ENCODE results near the gene SH3BGR. TPM values are rescaled to one million over a fixed set of nuclear protein-coding genes. Genes with fewer than 3 reads are reported as not detected.
"Not testable (repeated sequence)": the region's sequence is repeated elsewhere in the genome, so short reads cannot be mapped to it uniquely, and the experiment has no call there.

SH3BGR gene
- 0.63 and 1.4 TPM in 2 replicates for total RNA-seq

DNA sequence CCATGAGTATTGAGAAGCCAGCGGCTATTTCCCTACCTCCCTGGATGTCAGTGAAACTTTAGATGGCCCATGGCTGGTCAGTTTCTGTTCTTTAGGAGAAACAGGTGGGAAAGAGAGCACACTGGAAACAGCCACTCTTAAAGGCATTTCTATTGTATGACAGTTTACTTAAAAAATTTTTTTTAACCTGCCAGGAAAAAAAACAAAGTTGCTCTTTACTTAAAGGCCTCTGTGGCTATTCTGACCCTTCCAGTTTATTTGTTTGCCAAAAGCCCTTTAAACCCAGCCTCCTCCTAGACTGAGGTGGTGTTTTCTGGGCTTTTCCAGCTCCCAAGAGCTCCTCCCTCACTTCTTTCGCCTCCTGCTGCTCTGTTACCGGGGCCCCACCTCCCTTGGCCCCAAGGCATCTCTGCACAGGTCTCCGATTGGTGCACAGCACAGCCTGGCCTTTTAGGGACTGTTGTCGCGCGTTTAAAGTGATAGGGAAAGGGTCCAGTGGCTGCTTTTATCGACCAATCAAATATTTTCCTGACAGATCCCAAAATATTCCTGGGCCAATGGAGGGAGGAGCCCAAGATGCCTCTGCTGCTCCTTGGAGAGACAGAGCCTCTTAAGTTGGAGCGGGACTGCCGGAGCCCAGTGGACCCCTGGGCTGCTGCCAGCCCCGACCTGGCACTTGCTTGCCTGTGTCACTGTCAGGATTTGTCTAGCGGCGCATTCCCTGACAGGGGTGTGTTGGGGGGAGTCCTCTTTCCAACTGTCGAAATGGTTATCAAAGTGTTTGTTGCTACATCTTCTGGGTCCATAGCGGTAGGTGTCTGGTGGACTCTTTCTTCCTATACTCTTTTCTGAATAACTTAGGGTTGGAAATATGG is at the start of gene SH3BGR:
SH3BGR (plus strand) TSS at position 639 of the 875 bp plus-strand sequence; CDS start at position 766, 127 bp downstream.
- no peak within 1 kb of the TSS for H3K27ac Mint-ChIP-seq
- peaks cover 20% of the 10 kb centered on the region for H3K27me3 Mint-ChIP-seq
- no peak within 1 kb of the TSS for H3K4me3 Mint-ChIP-seq
- no peaks in the 10 kb centered on the region for H3K36me3 Mint-ChIP-seq (ENCODE audit: low read depth)
- peak; percentile 45 for DNase-seq
- peaks cover 2% of the 10 kb centered on the region for H3K4me1 Mint-ChIP-seq
- intact Hi-C loops (cut with micrococcal nuclease): no loop called here
- H3K9me3 Mint-ChIP-seq: peaks cover 3% of the 10 kb centered on the region

DNA sequence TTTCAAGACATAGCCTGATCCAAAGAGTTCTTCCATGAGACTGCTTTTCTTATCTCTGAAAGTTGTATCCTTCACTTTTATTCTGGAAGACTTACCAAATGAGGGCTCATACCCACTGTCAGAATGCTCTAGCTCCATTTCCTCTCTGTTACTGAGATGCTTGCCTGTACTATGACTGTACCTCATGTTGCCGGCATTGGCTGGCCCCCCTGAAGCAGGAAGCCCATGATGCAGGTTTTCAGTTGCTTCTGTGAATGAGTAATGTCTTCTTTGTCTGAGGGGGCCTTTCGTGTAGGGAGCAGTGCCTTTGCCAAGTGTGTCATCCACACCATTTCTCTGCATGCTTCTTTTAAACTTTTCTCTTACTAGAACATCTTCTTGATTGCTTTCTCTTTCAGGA is 45.7 kb upstream of the SH3BGR start:
- peaks cover 12% of the 10 kb centered on the region for H3K36me3 Mint-ChIP-seq (ENCODE audit: low read depth)
- H3K4me3 Mint-ChIP-seq: no peak overlapping the region
- H3K27ac Mint-ChIP-seq: no peak overlapping the region
- intact Hi-C loops (cut with micrococcal nuclease): no loop called here
- H3K4me1 Mint-ChIP-seq: no peaks in the 10 kb centered on the region
- H3K9me3 Mint-ChIP-seq: no peaks in the 10 kb centered on the region
- H3K27me3 Mint-ChIP-seq: no peaks in the 10 kb centered on the region
- DNase-seq: no peak

DNA sequence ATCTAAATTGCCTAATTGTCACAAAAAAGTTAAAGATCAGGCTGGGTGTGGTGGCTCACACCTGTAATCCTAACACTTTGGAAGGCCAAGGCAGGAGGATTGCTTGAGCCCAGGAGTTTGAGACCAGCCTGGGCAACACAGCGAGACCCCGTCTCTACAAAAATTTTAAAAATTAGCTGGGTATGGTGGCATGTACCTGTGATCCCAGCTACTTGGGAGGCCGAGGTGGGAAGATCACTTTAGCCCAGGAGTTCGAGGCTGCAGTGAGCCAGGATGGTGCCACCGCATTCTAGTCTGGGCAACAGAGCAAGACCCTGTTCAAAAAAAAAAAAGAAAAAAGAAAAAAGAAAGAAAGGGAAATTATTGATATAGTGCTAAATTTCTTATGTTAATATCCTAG is 32.6 kb upstream of the SH3BGR start:
- H3K27ac Mint-ChIP-seq; H3K9me3 Mint-ChIP-seq; H3K4me1 Mint-ChIP-seq; H3K36me3 Mint-ChIP-seq (ENCODE audit: low read depth); H3K4me3 Mint-ChIP-seq; H3K27me3 Mint-ChIP-seq; intact Hi-C loops (cut with micrococcal nuclease); DNase-seq: not testable (repeated sequence)

DNA sequence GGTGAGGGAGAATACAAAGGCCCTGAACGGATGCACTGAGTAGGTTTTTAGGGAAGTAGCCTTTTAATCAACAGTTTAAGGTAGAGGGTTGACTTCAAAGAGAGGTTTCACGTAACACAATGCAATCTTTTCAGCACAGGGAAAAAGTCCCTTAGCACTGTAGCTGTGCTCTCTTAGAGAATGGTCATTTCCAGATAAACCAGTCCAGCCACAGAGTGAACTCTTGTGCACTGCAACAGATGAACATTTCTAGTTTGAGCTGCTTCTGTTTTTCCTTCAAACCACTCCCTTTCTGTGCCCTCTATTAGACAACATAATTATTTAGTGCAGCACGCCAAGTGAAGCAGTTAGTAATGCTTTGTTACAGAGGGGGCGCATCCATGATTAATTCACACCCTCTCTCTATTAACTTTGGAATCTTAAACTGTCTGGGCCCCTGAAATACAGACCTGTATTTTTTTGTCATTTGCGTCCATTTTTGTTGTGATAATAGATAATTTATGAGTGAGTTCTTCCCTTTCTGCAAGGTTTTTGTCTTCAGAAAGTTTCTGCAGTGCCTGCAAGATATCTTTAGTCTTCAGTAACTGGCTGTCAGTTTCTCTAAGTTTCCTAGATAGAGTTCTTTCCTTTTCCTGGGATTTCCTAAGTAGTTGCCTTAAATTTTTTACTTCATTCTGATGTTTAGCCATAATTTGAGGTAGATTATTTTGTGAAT is 29.1 kb upstream of the SH3BGR start:
- Mint-ChIP-seq H3K27me3 (peaks cover 2% of the 10 kb centered on the region), H3K27ac (no peak overlapping the region), H3K4me1 (no peaks in the 10 kb centered on the region), H3K4me3 (no peak overlapping the region), H3K36me3 (ENCODE audit: low read depth) (no peaks in the 10 kb centered on the region), H3K9me3 (no peaks in the 10 kb centered on the region)
- no peak for DNase-seq
- intact Hi-C loops (cut with micrococcal nuclease): no loop called here

DNA sequence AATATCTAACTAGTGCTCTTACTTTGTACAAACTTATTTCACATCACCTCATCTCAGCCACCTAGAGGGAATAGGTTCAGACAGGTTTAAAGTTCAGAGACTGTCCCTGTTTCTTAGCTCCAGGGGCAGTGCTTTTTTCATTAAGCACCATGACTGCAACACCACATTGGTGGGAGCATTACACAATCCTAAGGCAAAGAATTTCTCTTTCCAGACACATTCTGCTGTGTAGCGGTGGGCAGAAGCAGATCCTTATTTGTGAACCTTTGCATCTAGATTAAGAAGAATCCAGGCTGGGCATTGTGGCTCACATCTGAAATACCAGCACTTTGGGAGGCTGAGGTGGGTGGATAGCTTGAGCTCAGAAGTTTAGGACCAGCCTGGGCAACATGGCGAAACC is 22.3 kb upstream of the SH3BGR start:
- no peak for DNase-seq
- Mint-ChIP-seq H3K9me3 (no peaks in the 10 kb centered on the region), H3K4me3 (no peak overlapping the region), H3K4me1 (no peaks in the 10 kb centered on the region), H3K36me3 (ENCODE audit: low read depth) (no peaks in the 10 kb centered on the region), H3K27me3 (peaks cover 10% of the 10 kb centered on the region), H3K27ac (no peak overlapping the region)
- intact Hi-C loops (cut with micrococcal nuclease): no loop called here

DNA sequence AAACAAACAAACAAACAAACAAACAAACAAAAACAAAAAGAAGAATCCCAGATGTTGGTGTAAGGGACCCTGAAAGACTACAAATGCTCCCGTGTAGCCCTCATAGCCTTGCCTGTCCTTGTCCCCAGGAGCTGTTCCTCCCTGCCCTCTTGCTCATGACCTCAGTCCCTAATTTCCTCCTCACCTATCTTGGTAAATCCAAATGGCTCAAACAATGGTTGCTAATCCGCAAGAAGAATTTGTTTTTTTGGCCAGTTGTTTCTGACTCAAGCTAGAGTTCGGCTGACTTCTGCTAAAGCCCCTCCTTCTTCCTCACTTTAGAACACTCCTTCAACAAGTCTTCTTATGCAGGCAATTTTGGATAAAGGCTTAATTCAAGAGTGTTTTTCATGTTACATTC is 21.8 kb upstream of the SH3BGR start:
- no peaks in the 10 kb centered on the region for H3K9me3 Mint-ChIP-seq
- no peak overlapping the region for H3K4me3 Mint-ChIP-seq
- no peak overlapping the region for H3K27ac Mint-ChIP-seq
- intact Hi-C loops (cut with micrococcal nuclease): no loop called here
- no peaks in the 10 kb centered on the region for H3K4me1 Mint-ChIP-seq
- DNase-seq: no peak
- peaks cover 10% of the 10 kb centered on the region for H3K27me3 Mint-ChIP-seq
- no peaks in the 10 kb centered on the region for H3K36me3 Mint-ChIP-seq (ENCODE audit: low read depth)

DNA sequence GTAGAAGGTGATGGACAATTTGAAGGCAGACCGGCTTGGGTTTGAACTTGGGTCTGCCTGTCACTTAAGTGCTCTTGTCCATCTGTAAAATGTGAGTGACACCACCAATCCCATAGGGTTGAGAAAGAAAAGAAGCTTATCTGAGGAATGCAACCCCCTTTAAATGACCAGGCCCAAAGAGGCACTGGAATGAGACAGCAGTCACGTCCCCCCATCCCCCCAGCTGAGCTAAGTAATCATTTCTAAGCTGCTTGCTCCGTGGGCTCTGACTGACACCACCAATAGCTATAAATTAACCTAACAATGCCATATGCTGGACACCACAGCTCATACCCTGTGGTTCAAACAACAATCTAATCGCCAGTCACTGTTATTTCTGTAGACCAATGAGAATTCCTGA is 21.3 kb upstream of the SH3BGR start:
- H3K4me1 Mint-ChIP-seq: no peaks in the 10 kb centered on the region
- no peaks in the 10 kb centered on the region for H3K9me3 Mint-ChIP-seq
- H3K27me3 Mint-ChIP-seq: peaks cover 10% of the 10 kb centered on the region
- DNase-seq: no peak
- no peak overlapping the region for H3K27ac Mint-ChIP-seq
- no peak overlapping the region for H3K4me3 Mint-ChIP-seq
- no peaks in the 10 kb centered on the region for H3K36me3 Mint-ChIP-seq (ENCODE audit: low read depth)
- intact Hi-C loops (cut with micrococcal nuclease): no loop called here

DNA sequence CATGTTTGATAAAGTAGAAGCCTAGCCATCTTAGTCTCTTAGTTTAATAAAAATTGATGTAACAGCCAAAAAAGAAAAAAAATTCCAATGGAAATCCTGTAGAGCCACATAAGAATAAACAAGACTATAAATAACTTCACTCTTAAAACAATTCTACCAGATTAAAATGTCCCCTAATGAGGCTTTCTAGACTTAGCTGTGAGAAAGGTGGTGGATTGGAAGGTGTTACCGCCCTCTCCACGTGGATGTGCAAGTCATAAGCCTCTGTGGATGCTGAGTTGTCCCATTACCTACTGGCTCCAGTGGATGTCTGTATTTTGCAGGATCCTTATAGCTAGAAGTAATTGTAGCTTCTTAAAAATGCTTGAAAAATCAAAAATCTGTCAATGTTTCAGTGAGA is 20.8 kb upstream of the SH3BGR start:
- H3K27me3 Mint-ChIP-seq: peaks cover 10% of the 10 kb centered on the region
- no peaks in the 10 kb centered on the region for H3K9me3 Mint-ChIP-seq
- no peak for DNase-seq
- no peaks in the 10 kb centered on the region for H3K36me3 Mint-ChIP-seq (ENCODE audit: low read depth)
- no peak overlapping the region for H3K27ac Mint-ChIP-seq
- H3K4me1 Mint-ChIP-seq: no peaks in the 10 kb centered on the region
- intact Hi-C loops (cut with micrococcal nuclease): no loop called here
- no peak overlapping the region for H3K4me3 Mint-ChIP-seq

DNA sequence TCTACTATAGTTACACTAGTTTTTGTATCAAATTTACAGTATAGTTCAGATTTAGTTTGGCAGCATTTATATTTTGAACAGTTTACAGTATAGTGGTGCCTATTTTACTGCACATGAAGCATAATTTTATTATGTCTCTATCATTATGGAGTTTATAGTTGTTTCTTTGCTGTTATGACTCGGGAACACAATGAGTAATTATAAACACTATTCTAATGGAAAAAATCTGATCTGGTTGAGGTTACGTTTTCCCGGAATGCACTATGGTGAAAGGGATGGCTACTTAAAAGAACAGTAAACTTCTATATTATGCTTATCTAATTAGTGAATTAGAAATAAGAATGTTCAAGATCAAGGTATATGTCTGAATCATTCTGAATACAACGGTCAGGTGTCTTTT is 16.8 kb upstream of the SH3BGR start:
- no peaks in the 10 kb centered on the region for H3K36me3 Mint-ChIP-seq (ENCODE audit: low read depth)
- no peaks in the 10 kb centered on the region for H3K4me1 Mint-ChIP-seq
- H3K4me3 Mint-ChIP-seq: no peak overlapping the region
- DNase-seq: no peak
- intact Hi-C loops (cut with micrococcal nuclease): no loop called here
- H3K27me3 Mint-ChIP-seq: peaks cover 24% of the 10 kb centered on the region
- no peaks in the 10 kb centered on the region for H3K9me3 Mint-ChIP-seq
- no peak overlapping the region for H3K27ac Mint-ChIP-seq

DNA sequence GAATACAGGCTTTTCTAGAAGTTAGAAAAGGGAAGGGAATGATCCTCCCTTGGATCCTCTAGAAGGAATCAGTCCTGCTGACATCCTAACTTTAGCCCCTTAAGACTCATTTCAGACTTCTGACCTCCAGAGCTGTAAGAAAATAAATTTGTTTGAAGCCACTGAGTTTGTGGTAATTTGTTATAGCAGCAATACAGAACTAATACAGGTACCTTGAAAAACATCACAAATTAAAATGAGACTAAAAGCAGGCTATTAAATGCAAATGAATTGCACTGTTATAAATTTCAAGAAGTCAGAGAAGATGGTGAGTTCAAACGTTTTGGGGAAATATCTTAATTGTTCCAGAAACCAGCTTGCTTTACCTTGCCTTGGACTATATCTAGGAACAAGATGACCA is 12.5 kb upstream of the SH3BGR start:
- Mint-ChIP-seq H3K9me3 (no peaks in the 10 kb centered on the region), H3K4me1 (no peaks in the 10 kb centered on the region), H3K27ac (no peak overlapping the region), H3K4me3 (no peak overlapping the region), H3K36me3 (ENCODE audit: low read depth) (no peaks in the 10 kb centered on the region), H3K27me3 (peaks cover 37% of the 10 kb centered on the region)
- no peak for DNase-seq
- intact Hi-C loops (cut with micrococcal nuclease): no loop called here

DNA sequence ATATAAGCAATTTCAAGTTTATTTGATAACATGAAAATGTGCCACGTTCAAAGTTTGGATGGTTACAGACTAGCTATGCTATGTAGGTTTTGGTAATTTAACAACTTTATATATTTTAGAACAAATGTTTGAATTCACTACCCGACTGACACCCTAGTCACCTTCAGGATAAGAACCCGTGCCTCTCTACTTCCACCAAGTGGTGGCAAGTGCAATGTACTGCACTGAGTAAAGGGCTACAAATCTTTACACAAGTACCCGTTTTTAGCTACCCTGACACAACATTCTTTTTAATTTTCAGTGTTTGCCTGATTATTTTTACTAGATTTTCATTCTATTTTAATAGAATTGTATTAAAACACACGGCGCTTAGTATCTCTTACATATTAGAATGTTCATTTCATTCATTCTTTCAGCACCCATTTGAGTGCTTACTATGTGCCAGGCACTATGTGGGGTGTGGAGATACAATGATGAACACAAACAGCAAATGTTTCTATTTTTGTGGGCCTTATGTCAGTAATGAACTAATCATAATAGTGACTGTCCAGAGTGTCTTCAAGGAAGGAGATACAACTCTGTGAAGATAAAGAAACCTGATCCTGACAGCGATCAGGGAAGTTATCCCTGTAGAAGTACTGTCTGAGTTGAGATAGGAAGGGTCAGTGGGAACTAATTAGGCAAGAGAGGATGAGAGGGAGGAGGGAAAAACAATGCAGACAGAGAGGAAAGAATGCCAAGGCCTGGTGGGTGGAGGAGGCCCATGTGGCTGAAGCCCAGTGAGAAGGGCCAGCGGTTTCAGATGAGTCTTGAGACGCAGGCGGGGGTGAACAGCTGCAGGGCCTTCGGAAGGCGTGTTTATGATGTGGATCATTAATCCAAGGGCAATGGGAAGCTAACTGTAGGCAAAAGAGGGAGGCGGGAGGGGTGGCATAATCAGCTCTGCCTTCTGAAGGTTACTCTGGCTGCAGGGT is 10.0 kb upstream of the SH3BGR start:
- Mint-ChIP-seq H3K4me1 (peaks cover 12% of the 10 kb centered on the region), H3K9me3 (no peaks in the 10 kb centered on the region), H3K4me3 (no peak overlapping the region), H3K27me3 (peaks cover 44% of the 10 kb centered on the region), H3K36me3 (ENCODE audit: low read depth) (peaks cover 3% of the 10 kb centered on the region), H3K27ac (no peak overlapping the region)
- peak; percentile 79 for DNase-seq
- intact Hi-C loops (cut with micrococcal nuclease): no loop called here

DNA sequence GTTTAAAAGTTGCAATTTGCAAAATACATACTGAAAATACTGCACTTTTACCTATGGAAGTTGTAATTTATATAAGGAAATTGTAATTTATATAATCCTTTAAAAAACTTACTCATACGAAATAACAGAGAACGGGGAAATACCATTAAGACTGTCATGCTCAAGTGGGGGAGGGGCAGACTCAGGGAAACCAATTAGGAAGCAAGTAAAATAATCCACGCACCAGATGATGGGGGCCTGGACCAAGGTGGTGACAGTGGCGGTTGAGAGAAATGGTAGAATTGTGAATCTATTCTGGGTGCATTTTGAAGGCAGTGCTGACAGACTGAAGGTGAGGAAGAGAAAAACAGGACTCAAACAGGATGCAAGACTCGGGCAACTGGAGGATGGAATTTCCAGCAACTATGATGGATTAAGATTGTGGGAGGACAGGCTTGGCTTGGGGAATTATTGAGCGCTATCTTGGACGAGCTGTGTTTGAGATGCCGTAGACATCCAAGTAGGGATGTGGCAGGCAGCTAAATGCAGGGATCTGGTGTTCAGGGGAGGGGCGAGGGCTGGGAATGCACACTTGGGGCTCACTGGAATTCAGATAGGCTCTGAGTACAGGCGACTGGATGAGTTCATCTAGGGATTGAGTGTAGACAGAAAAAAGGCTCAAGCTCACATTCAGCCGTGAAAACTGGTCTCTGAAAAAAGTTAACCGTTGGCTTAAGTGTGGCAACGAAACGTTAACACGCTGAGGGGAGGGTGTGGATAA is 7.2 kb upstream of the SH3BGR start:
- H3K27me3 Mint-ChIP-seq: peaks cover 46% of the 10 kb centered on the region
- peaks cover 3% of the 10 kb centered on the region for H3K36me3 Mint-ChIP-seq (ENCODE audit: low read depth)
- intact Hi-C loops (cut with micrococcal nuclease): loop anchor here (1.0 to 5.0 kb wide), 4 partner anchors 56 to 262 kb away; partner anchors contain the start of genes HMGN1 and PSMG1
- peak; percentile 57 for DNase-seq
- peaks cover 3% of the 10 kb centered on the region for H3K9me3 Mint-ChIP-seq
- peaks cover 14% of the 10 kb centered on the region for H3K4me1 Mint-ChIP-seq
- H3K4me3 Mint-ChIP-seq: peak overlapping the region; percentile 84
- H3K27ac Mint-ChIP-seq: peak overlapping the region; percentile 73
